H1 (cell line): ENCODE data around the gene NPHP4. TPM values are rescaled to one million over a fixed set of nuclear protein-coding genes. Genes with fewer than 3 reads are reported as not detected.

Source experiments
- CTCF ChIA-PET: fragments of 300-600 bp; sonication (Branson Sonifier 250); formaldehyde crosslinking; loops from one replicate; lab custom pipeline; 2021; ENCODE audit not compliant: partially characterized antibody; lab: Charles Lee
- POLR2A ChIA-PET: fragments of 300-600 bp; sonication (Branson Sonifier 250); formaldehyde crosslinking; loops from one replicate; lab custom pipeline; 2021; ENCODE audit warnings: inconsistent platforms; ENCODE audit not compliant: partially characterized antibody; lab: Charles Lee
- DNase-seq, 2 experiments: peaks; one replicate each; pipeline versions ENCODE4 v3.0.0 to v3.0.0-alpha.2; 2010 to 2022; ENCODE audit warnings: low spot score in 2 of 2, low read depth in 1 of 2, mixed read lengths in 1 of 2
- FAIRE-seq: peaks from 2 replicates; lab custom pipeline; 2011; peaks lifted over from hg19 to GRCh38; lab: Jason Lieb, UNC
- H2AFZ ChIP-seq: 2 replicates; pipeline ENCODE4 v1.8.1; 2012; ENCODE audit warnings: low read length, inconsistent platforms
- H2AK5ac ChIP-seq: 2 replicates; pipeline ENCODE4 v1.6.1; 2013; ENCODE audit warnings: low read depth, low read length
- H2BK120ac ChIP-seq: replicated peaks from 2 replicates; pipeline ENCODE3; 2013; ENCODE audit warnings: low read depth, low read length, inconsistent platforms
- H2BK12ac ChIP-seq: 2 replicates; pipeline ENCODE4 v1.6.1; 2013; ENCODE audit warnings: low read depth, low read length
- H2BK15ac ChIP-seq: 2 replicates; pipeline ENCODE4 v1.6.1; 2013; ENCODE audit warnings: low read length
- H2BK20ac ChIP-seq: 2 replicates; pipeline ENCODE4 v1.6.1; 2013; ENCODE audit warnings: low read length
- H2BK5ac ChIP-seq: 2 replicates; pipeline ENCODE4 v1.6.1; 2013; ENCODE audit warnings: low read depth, low read length
- H3K14ac ChIP-seq: 2 replicates; pipeline ENCODE4 v1.6.1; 2013; ENCODE audit warnings: inconsistent platforms; ENCODE audit not compliant: insufficient read length
- H3K18ac ChIP-seq: 2 replicates; pipeline ENCODE4 v1.6.1; 2013; ENCODE audit warnings: low read length; ENCODE audit errors: extremely low read depth
- H3K23ac ChIP-seq: 2 replicates; pipeline ENCODE4 v1.6.1; 2013; ENCODE audit warnings: inconsistent platforms; ENCODE audit not compliant: insufficient read length
- H3K23me2 ChIP-seq: 2 replicates; pipeline ENCODE4 v1.6.1; 2013; ENCODE audit warnings: low read depth, low read length
- H3K27ac ChIP-seq: 2 replicates; pipeline ENCODE4 v1.6.1; 2011; ENCODE audit warnings: low read depth, low read length, inconsistent platforms
- H3K27me3 ChIP-seq, 4 experiments: replicated peaks in 1 of 4; 1 replicate in 1 of 4; 2 replicates in 3 of 4; pipeline versions ENCODE4 v1.6.1 to v1.8.1; 2011 to 2013; ENCODE audit warnings: low read length in 3 of 4, mild to moderate bottlenecking in 3 of 4, inconsistent platforms in 2 of 4, mixed read lengths in 2 of 4, moderate library complexity in 1 of 4; ENCODE audit not compliant: control insufficient read depth in 3 of 4, insufficient read depth in 3 of 4; ENCODE audit errors: extremely low read depth in 1 of 4
- H3K36me3 ChIP-seq, 4 experiments: 2 replicates each; pipeline versions ENCODE4 v1.6.1 to v1.8.1; 2011 to 2013; ENCODE audit warnings: mild to moderate bottlenecking in 4 of 4, low read length in 3 of 4, moderate library complexity in 2 of 4, control low read depth in 1 of 4, inconsistent platforms in 1 of 4; ENCODE audit not compliant: insufficient read depth in 4 of 4, control insufficient read depth in 2 of 4
- H3K4ac ChIP-seq: replicated peaks from 2 replicates; pipeline ENCODE3; 2013; ENCODE audit warnings: low read length, low read depth, mixed read lengths, inconsistent platforms; ENCODE audit not compliant: insufficient read length
- H3K4me1 ChIP-seq, 4 experiments: replicated peaks in 1 of 4; 1 replicate in 1 of 4; 2 replicates in 3 of 4; pipeline versions ENCODE4 v1.6.1 to v1.8.1; 2011 to 2013; ENCODE audit warnings: low read length in 3 of 4, inconsistent platforms in 2 of 4, mixed read lengths in 1 of 4; ENCODE audit not compliant: insufficient read depth in 4 of 4, control insufficient read depth in 3 of 4
- H3K4me2 ChIP-seq, 2 experiments: 2 replicates each; pipeline versions ENCODE4 v1.6.1 to v1.8.1; 2011 to 2013; ENCODE audit warnings: low read depth in 2 of 2, low read length in 2 of 2, control low read depth in 1 of 2, inconsistent platforms in 1 of 2, mild to moderate bottlenecking in 1 of 2; ENCODE audit not compliant: insufficient read depth in 1 of 2
- H3K4me3 ChIP-seq, 4 experiments: fragments of 200-600, 300-600 bp in 1 of 4; sonication (generic), shearing (Covaris generic), sonication (Bioruptor Twin) in 1 of 4; 2 replicates each; pipeline versions ENCODE4 v1.5.1 to v1.8.1; 2011 to 2016; ENCODE audit warnings: low read length in 4 of 4, low read depth in 3 of 4, control low read depth in 2 of 4, inconsistent platforms in 2 of 4, mild to moderate bottlenecking in 2 of 4, mixed read lengths in 1 of 4, moderate library complexity in 1 of 4; ENCODE audit not compliant: insufficient read depth in 2 of 4; ENCODE audit errors: extremely low read depth in 1 of 4
- H3K56ac ChIP-seq: replicated peaks from 2 replicates; pipeline ENCODE3; 2013; ENCODE audit warnings: low read depth, mild to moderate bottlenecking, mixed read lengths, low read length, inconsistent platforms; ENCODE audit not compliant: insufficient read length
- H3K79me1 ChIP-seq: 2 replicates; pipeline ENCODE4 v1.6.1; 2013; ENCODE audit warnings: low read depth, low read length, control low read depth
- H3K79me2 ChIP-seq, 2 experiments: 2 replicates each; pipeline versions ENCODE4 v1.6.1 to v1.8.1; 2012 to 2013; ENCODE audit warnings: low read length in 2 of 2, mild to moderate bottlenecking in 2 of 2, inconsistent platforms in 1 of 2; ENCODE audit not compliant: insufficient read depth in 2 of 2, control insufficient read depth in 1 of 2
- H3K9ac ChIP-seq, 4 experiments: replicated peaks in 1 of 4; 1 replicate in 1 of 4; 2 replicates in 3 of 4; pipeline versions ENCODE4 v1.6.1 to v1.8.1; 2011 to 2013; ENCODE audit warnings: low read depth in 3 of 4, low read length in 3 of 4, control low read depth in 2 of 4, mild to moderate bottlenecking in 2 of 4, moderate library complexity in 2 of 4, inconsistent platforms in 1 of 4; ENCODE audit errors: extremely low read depth in 1 of 4
- H3K9me3 ChIP-seq, 2 experiments: 2 replicates each; pipeline versions ENCODE4 v1.6.1 to v1.8.1; 2012 to 2013; ENCODE audit warnings: mild to moderate bottlenecking in 2 of 2, moderate library complexity in 2 of 2, control low read depth in 1 of 2, inconsistent platforms in 1 of 2, low read depth in 1 of 2, low read length in 1 of 2, mixed read lengths in 1 of 2; ENCODE audit not compliant: insufficient read depth in 2 of 2
- H4K20me1 ChIP-seq, 2 experiments: replicated peaks in 1 of 2; 2 replicates each; pipeline versions ENCODE3 to v1.8.1; 2011 to 2013; ENCODE audit warnings: inconsistent platforms in 2 of 2, low read length in 2 of 2, mild to moderate bottlenecking in 1 of 2; ENCODE audit not compliant: insufficient read depth in 2 of 2, control insufficient read depth in 1 of 2
- H4K5ac ChIP-seq: 2 replicates; pipeline ENCODE4 v1.6.1; 2013; ENCODE audit warnings: low read length, low read depth, mixed read lengths, inconsistent platforms; ENCODE audit not compliant: insufficient read length
- H4K8ac ChIP-seq: 2 replicates; pipeline ENCODE4 v1.8.0; 2013; ENCODE audit warnings: mild to moderate bottlenecking, moderate library complexity, low read length, inconsistent platforms; ENCODE audit not compliant: insufficient read depth; ENCODE audit errors: extremely low read depth
- H4K91ac ChIP-seq: replicated peaks from 2 replicates; pipeline ENCODE3; 2013; ENCODE audit warnings: low read length, mixed read lengths, inconsistent platforms; ENCODE audit not compliant: insufficient read length
- EP300 ChIP-seq, 2 experiments: IDR thresholded peaks; 1 replicate in 1 of 2; 2 replicates in 1 of 2; pipeline ENCODE4 v1.6.1; 2011 to 2012; ENCODE audit warnings: low read depth in 2 of 2, low read length in 2 of 2, mild to moderate bottlenecking in 2 of 2, borderline replicate concordance in 1 of 2, inconsistent platforms in 1 of 2, moderate library complexity in 1 of 2
- FOSL1 ChIP-seq: IDR thresholded peaks from 2 replicates; pipeline ENCODE4 v1.6.1; 2011; ENCODE audit warnings: mild to moderate bottlenecking, low read depth, low read length, moderate library complexity; ENCODE audit not compliant: insufficient read depth
- HDAC2 ChIP-seq, 2 experiments: fragments of 300-600 bp in 1 of 2; sonication (generic) in 1 of 2; IDR thresholded peaks; 2 replicates each; pipeline ENCODE4 v1.6.1; 2011 to 2012; ENCODE audit warnings: low read depth in 2 of 2, low read length in 2 of 2, mild to moderate bottlenecking in 2 of 2, moderate library complexity in 2 of 2, borderline replicate concordance in 1 of 2, inconsistent platforms in 1 of 2
- RBBP5 ChIP-seq: IDR thresholded peaks from 2 replicates; pipeline ENCODE4 v1.7.1; 2012; ENCODE audit warnings: low read depth, mild to moderate bottlenecking, inconsistent platforms, low read length, moderate library complexity, borderline replicate concordance
- SP1 ChIP-seq: IDR thresholded peaks from 2 replicates; pipeline ENCODE4 v1.6.1; 2011; ENCODE audit warnings: low read depth, low read length
- YY1 ChIP-seq: IDR thresholded peaks from 2 replicates; pipeline ENCODE4 v1.6.1; 2011; ENCODE audit warnings: low read depth, mild to moderate bottlenecking, low read length
- WGBS, 2 experiments: shearing (Covaris generic) in 1 of 2; methylation state at CpG; one replicate each; pipeline versions ENCODE4 v1.1.6 to v1.1.7; 2013 to 2015; ENCODE audit warnings: low lambda C conversion rate in 2 of 2, mixed read lengths in 2 of 2, inconsistent platforms in 1 of 2, low coverage in 1 of 2, missing lambda C conversion rate in 1 of 2; ENCODE audit not compliant: insufficient replicate concordance in 2 of 2, insufficient coverage in 1 of 2, insufficient read length in 1 of 2; ENCODE audit errors: extremely low coverage in 1 of 2, missing lambda C conversion rate in 1 of 2; 5-methylcytosine and 5-hydroxymethylcytosine counted together
- polyA plus RNA-seq, 7 experiments: library from polyadenylated mRNA; depleted of rRNA in 3 of 7; stranded (reverse) in 5 of 7; unstranded in 2 of 7; fragments of >200 nt in 5 of 7; fragments of 200-250 nt in 2 of 7; gene quantifications; 1 replicate in 5 of 7; 2 replicates in 1 of 7; 4 replicates in 1 of 7; pipeline versions ENCODE4 v1.2.1 to v1.2.3, GENCODE V29; 2011 to 2013; ENCODE audit warnings: missing spikeins in 2 of 7, mixed read lengths in 2 of 7
- total RNA-seq: library from RNA; stranded (reverse); fragmentation: NEBNext Ultra II Directional; extraction: Animal tissue kit (Norgen Biotek cat#: 25700); gene quantifications from 2 replicates; pipeline ENCODE4 v1.2.1, GENCODE V29; 2021
- TF ChIP-seq, protein P1 (sequence below): IDR thresholded peaks from 2 replicates; pipeline ENCODE4 v1.6.1; 2012; ENCODE audit warnings: inconsistent platforms
- TF ChIP-seq, protein P2 (sequence below): IDR thresholded peaks from 2 replicates; pipeline ENCODE4 v1.6.1; 2012; ENCODE audit warnings: inconsistent platforms

NPHP4 gene
- total and polyA plus RNA-seq, 2 of the 8 experiments (the other 6 are each of a cell fraction or from before 2014, with no cell fraction given) = 5.8 to 14.0 TPM

DNA sequence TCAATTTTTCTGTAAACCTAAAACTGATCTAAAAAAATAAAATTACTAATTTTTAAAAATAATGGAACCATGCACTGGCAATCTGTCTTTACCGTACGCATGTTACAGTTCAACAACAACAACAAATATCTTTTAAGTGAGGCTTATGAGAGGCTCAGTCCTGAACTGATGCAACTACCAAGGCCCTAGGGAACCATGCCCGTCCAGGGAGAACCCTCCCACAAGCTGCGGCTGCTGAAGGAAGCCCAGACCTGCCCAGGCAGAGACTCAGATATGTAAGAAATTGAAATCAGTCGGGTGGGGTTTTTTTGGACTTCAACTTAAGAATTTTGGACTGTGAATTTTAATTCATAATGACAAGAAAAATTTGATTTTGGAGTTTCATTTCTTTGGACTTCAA, 91.1 kb downstream of the NPHP4 start:
- H3K4me2 ChIP-seq = no peak overlapping the region
- no peaks in the 10 kb centered on the region for H3K79me2 ChIP-seq
- no peak overlapping the region for H3K18ac ChIP-seq
- no peak overlapping the region for H4K91ac ChIP-seq
- H3K36me3 ChIP-seq = no peaks in the 10 kb centered on the region; a peak in 2 of 8 replicates
- H2BK15ac ChIP-seq = no peak overlapping the region
- H2AK5ac ChIP-seq = no peak overlapping the region
- H4K5ac ChIP-seq = no peak overlapping the region
- no peak overlapping the region for H3K9ac ChIP-seq
- H3K27ac ChIP-seq = no peak overlapping the region
- H2AFZ ChIP-seq = no peak overlapping the region
- no peak overlapping the region for H2BK20ac ChIP-seq
- no peak overlapping the region for H3K4me3 ChIP-seq
- H3K4me1 ChIP-seq = peaks cover 4 to 18% (median 12%) of the 10 kb centered on the region in 4 experiments; a peak in 6 of 7 replicates
- TF ChIP-seq, protein P1, sequence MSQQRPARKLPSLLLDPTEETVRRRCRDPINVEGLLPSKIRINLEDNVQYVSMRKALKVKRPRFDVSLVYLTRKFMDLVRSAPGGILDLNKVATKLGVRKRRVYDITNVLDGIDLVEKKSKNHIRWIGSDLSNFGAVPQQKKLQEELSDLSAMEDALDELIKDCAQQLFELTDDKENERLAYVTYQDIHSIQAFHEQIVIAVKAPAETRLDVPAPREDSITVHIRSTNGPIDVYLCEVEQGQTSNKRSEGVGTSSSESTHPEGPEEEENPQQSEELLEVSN = no peak
- TF ChIP-seq RBBP5 (no peak), SP1 (no peak), FOSL1 (no peak), HDAC2 (IDR thresholded peaks at IDR 0.05; ENCODE audit: borderline replicate concordance in 1 of 2, low read depth in 2 of 2, low read length in 2 of 2) (no peak), EP300 (IDR thresholded peaks at IDR 0.05; ENCODE audit: borderline replicate concordance in 1 of 2, low read depth in 2 of 2, low read length in 2 of 2) (no peak), YY1 (no peak)
- TF ChIP-seq, protein P2, sequence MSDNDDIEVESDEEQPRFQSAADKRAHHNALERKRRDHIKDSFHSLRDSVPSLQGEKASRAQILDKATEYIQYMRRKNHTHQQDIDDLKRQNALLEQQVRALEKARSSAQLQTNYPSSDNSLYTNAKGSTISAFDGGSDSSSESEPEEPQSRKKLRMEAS = no peak
- no peak overlapping the region for H2BK12ac ChIP-seq
- no peaks in the 10 kb centered on the region for H4K20me1 ChIP-seq
- no peak overlapping the region for H4K8ac ChIP-seq
- WGBS, 2 experiments = 84% methylated on average over 5 of the region's 5 CpGs; no CpG with 5 or more reads in 1 of the 2 experiments
- H3K4ac ChIP-seq = no peak overlapping the region
- no peaks in the 10 kb centered on the region; the same call in 1 of the 2 replicates for H3K23me2 ChIP-seq
- H3K79me1 ChIP-seq = peaks cover 2% of the 10 kb centered on the region; the same call in 1 of the 2 replicates
- FAIRE-seq (no peak), DNase-seq (no peak)
- no peak overlapping the region for H2BK120ac ChIP-seq
- H3K9me3 ChIP-seq = no peaks in the 10 kb centered on the region
- POLR2A ChIA-PET = no interaction called here
- no peak overlapping the region for H3K23ac ChIP-seq
- no peak overlapping the region for H3K14ac ChIP-seq
- CTCF ChIA-PET = interaction anchor here (8.8 kb wide), 1 partner anchor 16 kb away, joined by 41 read pairs; no protein-coding TSS in a partner anchor
- no peak overlapping the region for H2BK5ac ChIP-seq
- no peaks in the 10 kb centered on the region; a peak in 1 of 7 replicates for H3K27me3 ChIP-seq
- H3K56ac ChIP-seq = no peak overlapping the region
